Spleen (tissue), 7 donors: ENCODE measurements around the gene LRRC59.

ENCODE experiments used
- CTCF ChIP-seq, 11 experiments: fragments of 200-600 bp in 7 of 11; fragments of 450-650 bp in 4 of 11; sonication (generic) in 4 of 11; IDR thresholded peaks in 8 of 11; conservative IDR thresholded peaks in 3 of 11; 1 replicate in 7 of 11; 2 replicates in 4 of 11; pipeline versions ENCODE4 v1.4.0 to v1.8.0; 2016 to 2021; ENCODE audit warnings: antibody characterized with exemption in 11 of 11, inconsistent platforms in 4 of 11, mild to moderate bottlenecking in 1 of 11
- POLR2AphosphoS5 ChIP-seq, 3 donors: sonication (generic); formaldehyde crosslinking; IDR thresholded peaks; one replicate each; pipeline ENCODE4 v1.5.1; 2017; ENCODE audit warnings: antibody characterized with exemption in 3 of 3
- donor health status: DM: no; HTN: no; CAD: no; lungs with moderate emphysema.
- donor health status: DM: no; HTN: no; CAD: no.
- donor health status: DM: no; HTN: no; CAD: no.

- no peak for TF ChIP-seq CTCF (IDR thresholded peaks at IDR 0.05 in 8 of 11, conservative IDR thresholded peaks at IDR 0.05 in 3 of 11)
- TF ChIP-seq POLR2AphosphoS5 (IDR thresholded peaks at IDR 0.05): no peak
Measured at GRCh38 chr17:50352072-50352692, 45.1 kb downstream of the LRRC59 start.
